Activated gamma-delta T cell treated with Interleukin-2 at 50 U/mL for 16 hours (primary cell): Measurements from ENCODE around the gene UBE2F.
"Not testable (repeated sequence)": the region's sequence is repeated elsewhere in the genome, so short reads cannot be mapped to it uniquely, and the experiment has no call there.

Experiments used
- DNase-seq: peaks from one replicate; pipeline ENCODE4 v3.0.0-alpha.2; 2020

Gene UBE2F

GRCh38 chr2:237980751-237981150, 13.9 kb downstream of the UBE2F start:
- DNase-seq, result no peak

DNA sequence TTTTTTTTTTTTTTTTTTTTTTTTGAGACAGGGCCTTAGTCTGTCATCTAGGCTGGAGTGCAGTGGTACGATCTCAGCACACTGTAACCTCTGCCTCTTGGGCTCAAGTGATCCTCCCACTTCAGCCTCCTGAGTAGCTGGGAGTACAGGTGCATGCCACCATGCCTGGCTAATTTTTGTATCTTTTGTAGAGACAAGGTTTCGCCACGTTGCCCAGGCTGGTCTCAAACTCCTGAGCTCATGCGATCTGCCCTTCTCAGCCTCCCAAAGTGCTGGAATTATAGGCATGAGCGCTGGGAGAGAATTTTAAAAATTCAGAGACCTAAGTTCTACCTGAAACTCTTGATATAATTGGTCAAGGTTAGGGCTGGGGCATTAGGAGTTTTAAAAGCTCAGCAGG, 14.8 kb downstream of the UBE2F start:
- not testable (repeated sequence) for DNase-seq

DNA sequence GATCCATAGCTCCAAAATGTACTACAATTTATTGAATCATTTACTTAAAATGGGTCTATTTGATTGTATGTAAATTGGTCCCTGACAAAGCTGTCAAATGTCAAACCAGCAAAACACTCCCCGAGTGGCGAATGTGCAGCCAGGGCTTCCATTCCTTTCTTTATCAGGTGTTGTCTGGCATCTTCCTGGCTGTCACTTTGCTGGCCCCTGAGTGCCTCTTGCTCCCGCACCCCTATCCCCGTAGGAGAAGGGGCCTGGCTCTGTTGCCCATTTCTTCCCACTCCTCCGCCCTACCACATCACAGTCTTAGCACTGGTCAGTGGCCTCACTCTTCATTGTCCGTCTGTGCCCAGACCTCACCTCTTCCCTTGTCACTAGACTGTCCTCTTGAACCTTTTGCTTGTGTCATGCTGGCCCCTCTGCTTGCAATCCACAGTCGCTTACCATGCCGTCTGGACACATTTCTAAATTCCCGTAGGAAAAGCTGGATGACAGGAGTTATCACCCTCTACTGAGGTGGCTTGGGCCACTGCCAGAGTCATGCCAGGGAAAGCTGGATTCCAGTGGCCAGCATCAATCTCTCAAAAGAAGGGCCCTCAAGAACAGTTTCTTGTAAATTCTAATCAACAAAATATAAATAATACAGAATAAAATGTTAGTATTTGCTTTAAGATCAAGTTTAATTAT, 15.4 kb downstream of the UBE2F start:
- DNase-seq, result no peak

DNA sequence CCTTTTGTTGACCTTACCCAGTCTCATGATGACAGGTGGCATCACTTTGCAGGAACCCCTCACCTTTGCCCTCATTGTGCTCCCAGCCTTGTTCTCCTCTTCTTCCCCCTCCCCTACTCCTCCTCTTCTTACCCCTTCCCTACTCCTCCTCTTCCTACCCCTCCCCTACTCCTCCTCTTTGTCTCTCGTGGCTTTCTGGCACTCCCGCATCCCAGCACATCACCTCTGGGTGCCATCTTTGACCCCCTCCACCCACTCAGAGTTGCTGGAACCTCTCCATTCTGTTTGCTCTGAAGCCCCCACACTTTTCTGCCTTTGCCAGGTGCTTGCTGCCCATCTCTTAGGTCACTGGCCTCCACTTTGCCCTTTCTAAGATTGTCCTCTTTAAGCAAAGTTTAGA, 17.1 kb downstream of the UBE2F start:
- DNase-seq, result no peak

- DNase-seq, result no peak
These were observed 20.5 kb downstream of the UBE2F start for GRCh38 chr2:237987268-237987667.

DNA sequence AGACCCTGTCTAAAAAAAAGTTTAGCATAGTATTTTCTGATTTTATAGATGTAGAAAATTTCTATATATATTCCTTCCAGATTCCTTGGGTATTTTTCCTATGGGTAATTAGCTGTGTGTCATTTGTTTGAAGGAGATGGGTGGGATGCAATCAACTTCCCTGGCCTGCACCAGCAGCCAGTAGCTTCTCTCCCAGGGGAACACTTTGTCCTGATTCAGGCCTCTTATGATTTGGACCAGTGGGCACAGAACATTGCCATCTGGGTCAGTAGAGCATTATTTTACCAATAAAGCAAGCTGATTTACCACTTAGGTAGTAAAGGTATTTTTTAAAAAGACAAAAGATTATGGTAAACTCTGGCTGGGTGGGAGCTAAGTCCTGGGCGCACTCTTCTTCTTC, 26.9 kb downstream of the UBE2F start:
- no peak for DNase-seq

- no peak for DNase-seq
These were observed 28.2 kb downstream of the UBE2F start for GRCh38 chr2:237995036-237995435.

GRCh38 chr2:237996021-237996593, 29.3 kb downstream of the UBE2F start:
- no peak for DNase-seq

DNA sequence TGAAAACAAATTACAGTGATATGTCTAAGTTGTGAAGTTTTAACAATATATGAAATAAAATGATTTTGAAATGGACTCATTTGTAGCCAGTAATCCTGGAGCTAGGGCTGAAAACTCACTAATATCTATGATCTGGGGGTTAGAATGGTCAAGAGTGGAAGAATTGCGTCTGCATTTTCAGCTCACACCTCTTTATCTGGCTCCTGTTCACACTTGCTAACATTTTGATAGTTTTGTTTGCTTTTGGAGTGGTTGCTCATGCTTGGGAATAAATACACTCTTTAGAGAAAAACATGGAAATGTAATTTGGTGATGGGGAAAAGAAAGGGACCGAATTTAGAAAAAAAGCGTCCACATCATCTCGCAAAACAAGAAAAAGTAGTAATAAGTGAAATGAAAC, 30.7 kb downstream of the UBE2F start:
- DNase-seq, result no peak

- DNase-seq, result no peak
These were observed 31.7 kb downstream of the UBE2F start for GRCh38 chr2:237998530-237998929.

GRCh38 chr2:238003234-238004031, 36.6 kb downstream of the UBE2F start:
- no peak for DNase-seq

DNA sequence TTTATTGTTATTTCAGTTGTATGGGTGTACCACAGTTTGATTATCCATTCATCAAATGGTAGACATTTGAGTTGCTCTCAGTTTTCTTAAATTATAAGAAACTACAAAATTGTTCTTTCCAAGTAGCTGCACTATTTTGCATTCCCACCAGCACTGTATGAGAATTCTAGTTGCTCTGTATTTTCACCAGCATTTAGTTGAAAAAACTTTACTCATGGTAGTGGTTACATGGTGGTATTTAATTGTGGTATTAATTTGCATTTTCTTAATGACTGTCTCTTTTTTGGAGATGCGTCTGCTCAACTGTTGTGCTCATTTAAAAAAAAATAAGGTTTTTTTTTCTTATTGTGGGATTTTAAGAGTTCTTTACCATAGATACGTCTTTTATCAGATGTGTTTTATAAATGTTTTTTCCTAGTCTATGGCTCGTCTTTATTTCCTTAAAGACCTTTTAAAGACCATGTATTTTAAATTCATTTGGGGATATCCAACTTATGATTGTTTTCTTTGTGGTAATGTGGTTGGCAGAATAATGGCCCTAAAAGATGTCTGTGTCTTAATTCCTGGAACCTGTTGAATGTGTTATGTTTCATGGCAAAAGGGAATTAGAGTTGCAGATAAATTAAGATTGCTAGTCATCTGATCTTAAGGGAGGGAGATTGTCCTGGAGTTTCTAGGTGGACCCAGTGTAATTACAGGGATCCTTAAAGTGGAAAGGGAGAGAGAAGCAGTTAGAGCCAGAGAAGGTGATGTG, 37.4 kb downstream of the UBE2F start:
- no peak for DNase-seq

GRCh38 chr2:238005528-238005927, 38.7 kb downstream of the UBE2F start:
- no peak for DNase-seq

- DNase-seq, result no peak
These were observed 39.7 kb downstream of the UBE2F start for GRCh38 chr2:238006510-238006909.

DNA sequence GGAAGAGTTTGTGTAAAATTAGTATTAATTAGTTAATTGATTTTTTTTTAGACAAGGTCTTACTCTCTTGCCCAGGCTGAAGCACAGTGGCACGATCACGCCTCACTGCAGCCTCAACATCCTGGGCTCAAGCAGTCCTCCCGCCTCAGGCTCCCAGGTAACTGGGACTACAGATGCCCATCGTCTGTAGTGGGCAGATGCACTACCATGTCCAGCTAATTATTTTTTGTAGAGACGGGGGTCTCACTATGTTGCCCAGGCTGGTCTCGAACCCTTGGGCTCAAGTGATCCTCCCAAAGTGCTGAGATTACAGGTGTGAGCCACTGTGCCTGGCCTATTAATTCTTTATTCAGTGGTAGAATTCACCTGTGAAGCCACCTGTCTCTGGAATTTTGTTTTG, 41.1 kb downstream of the UBE2F start:
- no peak for DNase-seq

- no peak for DNase-seq
These were observed 42.7 kb downstream of the UBE2F start for GRCh38 chr2:238009563-238009962.

GRCh38 chr2:238010572-238010971, 43.8 kb downstream of the UBE2F start:
- DNase-seq, result no peak

GRCh38 chr2:238013806-238014205, 47.0 kb downstream of the UBE2F start:
- no peak for DNase-seq

- DNase-seq, result no peak
These were observed 48.9 kb downstream of the UBE2F start for GRCh38 chr2:238015705-238016104.

GRCh38 chr2:238016526-238016925, 49.7 kb downstream of the UBE2F start:
- DNase-seq, result no peak

DNA sequence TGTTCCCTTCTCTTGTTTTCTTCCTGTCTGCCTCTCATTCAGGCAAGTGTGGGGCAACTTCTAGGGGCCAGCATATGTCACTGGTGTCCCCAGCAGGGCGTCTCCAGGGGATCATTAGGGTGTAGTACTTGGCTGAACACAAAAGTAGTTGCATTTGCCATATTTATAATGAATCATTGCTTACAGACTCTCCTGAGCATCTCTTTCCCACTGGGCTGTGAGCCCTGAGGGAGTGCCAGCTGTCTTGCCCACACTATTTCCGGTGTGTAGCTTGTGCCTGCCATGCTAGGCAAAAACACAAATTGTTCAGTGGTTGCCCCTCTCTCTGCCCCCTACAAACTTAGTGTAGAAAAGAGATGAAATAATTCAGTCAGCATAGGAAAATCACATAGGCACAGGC, 53.1 kb downstream of the UBE2F start:
- DNase-seq, result no peak

GRCh38 chr2:238020816-238021215, 54.0 kb downstream of the UBE2F start:
- DNase-seq, result no peak

GRCh38 chr2:238021327-238021726, 54.5 kb downstream of the UBE2F start:
- DNase-seq, result no peak
